Activated CD8-positive, alpha-beta T cell treated with anti-CD3 and anti-CD28 coated beads, Interleukin-2, amount 10 ng/mL, durations not matched to agents 7 days and 5 days (primary cell): Measurements from ENCODE around the gene KCNT2. TPM values are rescaled to one million over a fixed set of nuclear protein-coding genes. Genes with fewer than 3 reads are reported as not detected.

ENCODE experiments used
- ATAC-seq: fragments of 150-1000 bp; cut with Tn5 transposase; one replicate; pipeline ENCODE4 v1.10.0; 2021; ENCODE audit warnings: moderate library complexity
- CTCF ChIA-PET: fragments of 350-600 bp; sonication (Branson Sonifier 250); formaldehyde crosslinking; loops from one replicate; lab custom pipeline; 2021; ENCODE audit warnings: antibody characterized with exemption; lab: Charles Lee
- POLR2A ChIA-PET: fragments of 350-600 bp; sonication (Branson Sonifier 250); formaldehyde crosslinking; loops from one replicate; lab custom pipeline; 2021; ENCODE audit warnings: antibody characterized with exemption; lab: Charles Lee
- DNase-seq: peaks from one replicate; pipeline ENCODE4 v3.0.0-alpha.2; 2020
- H3K27ac Mint-ChIP-seq: one replicate; pipeline ENCODE4 v1.8.0; 2021; ENCODE audit warnings: mild to moderate bottlenecking, mixed read lengths
- H3K27me3 Mint-ChIP-seq: one replicate; pipeline ENCODE4 v1.8.0; 2021; ENCODE audit warnings: low read depth, mixed read lengths
- H3K36me3 Mint-ChIP-seq: one replicate; pipeline ENCODE4 v1.8.0; 2021; ENCODE audit warnings: low read depth, mixed read lengths
- H3K4me1 Mint-ChIP-seq: one replicate; pipeline ENCODE4 v1.8.0; 2021; ENCODE audit warnings: low read depth, mixed read lengths
- H3K4me3 Mint-ChIP-seq: one replicate; pipeline ENCODE4 v1.8.0; 2021; ENCODE audit warnings: mild to moderate bottlenecking, mixed read lengths
- H3K9me3 Mint-ChIP-seq: one replicate; pipeline ENCODE4 v1.8.0; 2022; ENCODE audit warnings: mixed read lengths; ENCODE audit not compliant: insufficient read depth
- total RNA-seq, 2 experiments: library from RNA; stranded (reverse); gene quantifications; one replicate each; pipeline ENCODE4 v1.2.3, GENCODE V29; 2021

The KCNT2 gene
- total RNA-seq, 2 experiments from 2014 or later, result not detected

DNA sequence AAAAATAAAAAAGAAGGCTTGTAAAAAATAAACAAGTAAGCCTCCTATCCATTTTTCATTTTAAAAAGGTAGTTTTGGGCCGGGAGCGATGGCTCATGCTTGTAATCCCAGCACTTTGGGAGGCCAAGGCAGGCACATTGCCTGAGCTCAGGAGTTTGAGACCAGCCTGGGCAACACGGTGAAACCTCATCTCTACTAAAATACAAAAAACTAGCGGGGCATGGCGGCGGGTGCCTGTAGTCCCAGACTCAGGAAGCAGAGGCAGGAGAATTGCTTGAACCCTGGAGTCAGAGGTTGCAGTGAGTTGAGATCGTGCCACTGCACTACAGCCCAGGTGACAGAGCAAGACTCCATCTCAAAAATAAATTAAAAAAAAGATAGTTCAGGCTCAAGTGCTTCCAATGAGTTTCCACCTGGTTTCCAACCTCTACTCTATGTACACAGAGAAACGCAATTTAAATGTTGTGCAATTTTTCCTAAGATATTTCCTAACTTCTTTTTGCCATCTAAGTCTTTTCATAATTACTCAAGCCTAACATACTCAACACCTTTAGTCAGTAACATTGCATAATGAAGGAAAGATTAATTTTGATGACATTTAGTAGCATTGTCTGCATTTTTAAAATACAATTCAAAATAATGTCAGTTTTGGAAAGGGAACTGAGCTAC, 106.3 kb downstream of the KCNT2 start:
- CTCF ChIA-PET, result no interaction called here
- Mint-ChIP-seq H3K9me3 (no peaks in the 10 kb centered on the region), H3K4me1 (no peaks in the 10 kb centered on the region), H3K27me3 (no peaks in the 10 kb centered on the region), H3K4me3 (no peak overlapping the region), H3K27ac (no peak overlapping the region), H3K36me3 (no peaks in the 10 kb centered on the region)
- POLR2A ChIA-PET, result no interaction called here
- ATAC-seq (no peak), DNase-seq (no peak)

DNA sequence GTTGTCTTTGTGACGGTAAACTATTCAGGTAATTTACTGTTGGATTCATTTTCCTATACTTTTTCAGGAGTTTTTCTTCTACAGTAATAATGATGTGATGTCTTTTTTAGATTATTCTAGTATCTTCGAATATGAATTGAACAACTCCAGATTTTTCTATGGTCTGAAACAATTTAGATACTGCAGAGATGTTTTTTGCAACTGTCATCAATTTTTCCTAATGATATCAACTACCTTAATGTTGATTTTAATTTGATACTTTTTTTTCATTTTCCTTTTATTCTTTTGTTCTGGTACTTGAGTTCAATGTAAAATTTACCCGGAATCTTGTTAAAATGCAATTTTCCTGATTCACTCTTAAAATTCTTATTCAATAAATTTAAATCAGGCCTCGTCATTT, 110.4 kb downstream of the KCNT2 start:
- CTCF ChIA-PET, result no interaction called here
- no peaks in the 10 kb centered on the region for H3K4me1 Mint-ChIP-seq
- POLR2A ChIA-PET, result no interaction called here
- no peaks in the 10 kb centered on the region for H3K36me3 Mint-ChIP-seq
- no peak overlapping the region for H3K27ac Mint-ChIP-seq
- ATAC-seq (no peak), DNase-seq (no peak)
- H3K4me3 Mint-ChIP-seq, result no peak overlapping the region
- H3K9me3 Mint-ChIP-seq, result no peaks in the 10 kb centered on the region
- H3K27me3 Mint-ChIP-seq, result no peaks in the 10 kb centered on the region

DNA sequence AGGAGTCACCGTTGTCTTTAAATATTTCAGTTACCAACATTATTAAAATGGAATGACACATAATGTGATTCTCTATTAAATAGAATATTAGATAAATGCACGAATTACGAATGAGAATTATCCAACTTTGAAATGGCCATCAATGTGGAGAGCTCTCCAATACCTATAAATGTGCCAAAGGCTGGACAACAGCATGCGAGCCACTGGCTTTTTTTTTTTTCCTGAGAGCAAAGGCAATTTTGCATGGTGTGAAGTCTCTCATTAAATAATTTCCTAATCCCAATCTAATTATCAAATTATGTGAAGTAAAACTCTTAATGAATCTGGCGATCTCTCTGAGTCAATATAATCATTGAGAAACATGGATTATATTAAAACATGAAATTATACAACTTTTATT, 113.5 kb downstream of the KCNT2 start:
- no peak for ATAC-seq
- ChIA-PET POLR2A (no interaction called here), CTCF (interaction anchor here (0.6 kb wide), 1 partner anchor 1028 kb away, joined by 3 read pairs; no protein-coding TSS in a partner anchor)
- Mint-ChIP-seq H3K27me3 (no peaks in the 10 kb centered on the region), H3K36me3 (no peaks in the 10 kb centered on the region), H3K4me1 (no peaks in the 10 kb centered on the region), H3K4me3 (no peak overlapping the region), H3K27ac (no peak overlapping the region), H3K9me3 (no peaks in the 10 kb centered on the region)
- DNase-seq, result no peak

DNA sequence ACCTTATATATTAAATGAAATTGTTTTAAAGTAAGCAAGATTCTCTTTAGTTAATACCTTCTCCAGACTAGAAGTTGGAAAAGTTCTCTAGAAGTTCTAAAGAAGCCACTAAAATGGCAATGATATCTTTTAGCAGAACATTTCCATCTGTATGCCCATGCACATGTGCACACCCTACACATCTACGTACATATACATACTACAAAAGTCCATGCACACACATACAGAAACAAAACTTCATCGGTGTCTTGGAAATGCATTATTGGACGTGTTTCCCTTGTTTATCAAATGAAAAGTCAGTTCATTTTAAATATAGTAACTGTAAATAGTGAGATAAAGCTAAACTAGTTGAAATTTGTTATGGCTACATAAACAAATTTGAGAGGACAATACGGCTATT, 114.4 kb downstream of the KCNT2 start:
- no peak for ATAC-seq
- no peak overlapping the region for H3K27ac Mint-ChIP-seq
- DNase-seq, result no peak
- H3K36me3 Mint-ChIP-seq, result no peaks in the 10 kb centered on the region
- H3K9me3 Mint-ChIP-seq, result no peaks in the 10 kb centered on the region
- ChIA-PET POLR2A (no interaction called here), CTCF (no interaction called here)
- no peaks in the 10 kb centered on the region for H3K4me1 Mint-ChIP-seq
- H3K4me3 Mint-ChIP-seq, result no peak overlapping the region
- H3K27me3 Mint-ChIP-seq, result no peaks in the 10 kb centered on the region

DNA sequence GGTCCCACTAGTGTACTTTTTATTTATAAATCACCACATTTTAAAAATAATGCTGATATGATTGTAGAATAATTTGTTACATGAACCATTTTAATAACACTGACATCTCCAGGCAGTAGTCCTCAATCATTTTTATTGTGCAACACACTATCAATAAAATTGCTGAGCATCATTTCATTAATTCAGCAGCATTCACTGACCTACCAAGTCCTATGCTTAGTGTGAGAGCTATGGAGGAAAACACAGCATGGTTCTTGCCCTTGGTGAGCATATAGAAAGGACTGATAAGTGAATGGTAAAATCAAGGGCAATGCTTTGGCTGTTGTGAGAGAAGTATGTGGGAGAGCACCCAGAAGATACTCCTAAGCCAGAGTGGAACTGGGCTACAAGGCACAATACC, 119.7 kb downstream of the KCNT2 start:
- DNase-seq (no peak), ATAC-seq (no peak)
- H3K27me3 Mint-ChIP-seq, result no peaks in the 10 kb centered on the region
- POLR2A ChIA-PET, result no interaction called here
- no peak overlapping the region for H3K4me3 Mint-ChIP-seq
- no peak overlapping the region for H3K27ac Mint-ChIP-seq
- CTCF ChIA-PET, result no interaction called here
- no peaks in the 10 kb centered on the region for H3K36me3 Mint-ChIP-seq
- H3K4me1 Mint-ChIP-seq, result no peaks in the 10 kb centered on the region
- H3K9me3 Mint-ChIP-seq, result no peaks in the 10 kb centered on the region

DNA sequence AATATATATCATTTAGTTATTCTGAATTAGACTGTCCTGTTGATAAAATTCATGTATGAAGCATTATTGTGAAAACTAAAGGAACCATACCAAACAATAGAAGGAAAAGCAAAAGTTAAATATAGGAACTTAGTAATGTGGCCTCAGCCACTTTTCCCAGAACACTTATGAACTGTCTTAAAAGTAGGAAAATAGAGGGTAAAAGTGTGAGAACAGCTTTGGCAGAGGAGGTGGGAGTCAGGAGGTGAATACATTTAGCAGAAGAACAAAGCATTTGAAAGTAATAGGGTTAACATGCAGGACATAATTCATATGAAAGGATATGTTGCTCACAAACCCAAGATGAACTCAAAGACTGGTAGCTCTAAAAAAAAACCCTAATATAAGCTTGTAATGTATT, 121.9 kb downstream of the KCNT2 start:
- Mint-ChIP-seq H3K36me3 (no peaks in the 10 kb centered on the region), H3K4me1 (no peaks in the 10 kb centered on the region), H3K4me3 (no peak overlapping the region), H3K27ac (no peak overlapping the region), H3K9me3 (no peaks in the 10 kb centered on the region), H3K27me3 (no peaks in the 10 kb centered on the region)
- DNase-seq (no peak), ATAC-seq (no peak)
- ChIA-PET CTCF (no interaction called here), POLR2A (no interaction called here)

DNA sequence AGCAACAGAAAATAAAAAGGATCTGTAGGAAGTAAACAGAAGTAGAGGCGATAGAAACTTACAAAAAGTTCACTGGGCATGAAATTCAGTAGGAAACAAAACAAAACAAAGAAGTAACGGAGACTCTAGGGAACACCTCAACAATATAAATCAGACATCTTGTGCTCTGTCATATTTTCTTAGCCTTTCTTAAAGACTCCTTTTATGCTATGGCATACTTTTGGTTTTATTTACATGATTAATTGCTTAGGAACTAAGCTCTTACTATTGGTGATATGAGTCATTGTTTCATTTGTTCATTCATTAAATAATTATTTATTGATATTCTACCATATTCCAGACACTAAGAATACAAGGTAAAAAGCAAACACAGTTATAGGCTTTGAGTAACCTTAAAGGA, 126.6 kb downstream of the KCNT2 start:
- Mint-ChIP-seq H3K4me3 (no peak overlapping the region), H3K9me3 (no peaks in the 10 kb centered on the region), H3K27ac (no peak overlapping the region), H3K27me3 (no peaks in the 10 kb centered on the region), H3K4me1 (no peaks in the 10 kb centered on the region), H3K36me3 (no peaks in the 10 kb centered on the region)
- ATAC-seq, result no peak
- no peak for DNase-seq
- ChIA-PET POLR2A (no interaction called here), CTCF (no interaction called here)

DNA sequence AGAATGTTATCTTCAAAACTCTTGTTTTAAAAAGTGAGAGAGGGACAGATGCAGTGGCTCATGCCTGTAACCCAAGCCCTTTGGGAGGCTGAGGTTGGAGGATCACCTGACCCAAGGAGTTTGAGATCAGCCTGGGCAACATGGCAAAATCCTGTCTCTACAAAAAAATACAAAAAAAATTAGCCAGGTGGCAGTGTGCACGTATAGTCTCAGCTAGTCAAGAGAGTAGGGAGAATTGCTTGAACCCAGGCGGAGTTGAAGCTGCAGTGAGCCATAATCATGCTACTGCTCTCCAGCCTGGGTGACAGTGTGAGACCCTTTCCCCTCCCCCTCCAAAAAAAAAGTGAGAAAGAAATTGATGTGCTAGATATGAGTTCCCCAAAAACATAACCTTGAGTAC, 131.0 kb downstream of the KCNT2 start:
- H3K4me3 Mint-ChIP-seq, result no peak overlapping the region

DNA sequence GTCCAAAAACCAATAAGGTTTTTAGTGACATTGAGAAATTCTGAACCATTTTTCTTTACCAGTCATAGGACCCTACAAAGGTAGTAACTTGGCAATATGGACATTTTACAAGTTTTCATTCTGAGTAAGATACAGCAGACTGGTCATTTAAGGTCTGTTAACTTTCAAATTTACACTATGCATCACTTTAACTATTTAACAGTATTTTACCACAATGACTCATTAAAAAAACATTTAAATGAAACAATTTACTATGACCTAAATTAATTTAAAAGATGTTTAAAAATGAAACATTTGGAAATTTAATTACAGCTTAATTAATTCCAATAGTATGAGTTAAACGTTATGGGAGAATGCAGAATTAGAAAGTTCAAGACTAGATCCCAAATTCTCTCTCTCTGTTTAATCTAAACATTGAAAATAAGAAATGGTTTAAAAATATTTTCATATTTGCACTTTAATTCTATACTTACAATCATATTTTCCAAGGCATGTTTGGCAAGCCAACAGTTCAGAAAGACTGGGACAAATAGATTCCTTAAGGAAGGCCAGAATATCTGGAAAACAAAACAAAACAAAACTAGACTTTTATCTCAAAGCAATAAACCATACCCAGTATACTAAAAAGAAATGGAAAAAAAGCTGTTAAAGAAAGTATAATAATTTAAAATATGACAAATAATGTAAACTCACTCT, 140.9 kb downstream of the KCNT2 start:
- Mint-ChIP-seq H3K9me3 (no peaks in the 10 kb centered on the region), H3K4me3 (no peak overlapping the region), H3K4me1 (no peaks in the 10 kb centered on the region), H3K36me3 (no peaks in the 10 kb centered on the region), H3K27me3 (no peaks in the 10 kb centered on the region), H3K27ac (no peak overlapping the region)
- ChIA-PET POLR2A (no interaction called here), CTCF (no interaction called here)
- no peak for ATAC-seq
- DNase-seq, result no peak

More for the DNA sequence above, 131.0 kb downstream of the KCNT2 start:
- Mint-ChIP-seq H3K9me3 (no peaks in the 10 kb centered on the region), H3K27ac (no peak overlapping the region), H3K36me3 (no peaks in the 10 kb centered on the region), H3K4me1 (no peaks in the 10 kb centered on the region), H3K27me3 (no peaks in the 10 kb centered on the region)
- ChIA-PET CTCF (no interaction called here), POLR2A (no interaction called here)
- DNase-seq, result no peak
- ATAC-seq, result no peak

DNA sequence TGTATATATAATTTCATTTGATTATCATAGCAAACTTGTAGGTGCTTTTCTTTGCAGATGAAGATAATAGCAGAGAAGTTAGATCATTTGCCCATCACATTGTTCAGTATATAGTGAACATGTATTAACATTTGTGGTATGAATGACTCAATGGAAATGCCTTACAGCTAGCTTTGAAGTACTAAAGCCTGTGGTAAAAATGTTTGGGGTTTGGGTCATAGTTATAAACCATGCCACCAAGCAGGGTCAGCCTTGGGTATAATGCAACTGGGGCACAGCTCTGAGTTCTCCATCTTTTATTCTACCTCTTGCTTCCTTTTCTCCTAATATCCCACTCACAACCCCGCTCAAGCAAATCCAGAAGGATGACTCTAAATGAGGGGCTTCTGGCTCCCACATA, 141.6 kb downstream of the KCNT2 start:
- Mint-ChIP-seq H3K27me3 (no peaks in the 10 kb centered on the region), H3K36me3 (no peaks in the 10 kb centered on the region), H3K4me1 (no peaks in the 10 kb centered on the region), H3K27ac (no peak overlapping the region), H3K4me3 (no peak overlapping the region), H3K9me3 (no peaks in the 10 kb centered on the region)
- POLR2A ChIA-PET, result no interaction called here
- DNase-seq (no peak), ATAC-seq (no peak)
- CTCF ChIA-PET, result no interaction called here

DNA sequence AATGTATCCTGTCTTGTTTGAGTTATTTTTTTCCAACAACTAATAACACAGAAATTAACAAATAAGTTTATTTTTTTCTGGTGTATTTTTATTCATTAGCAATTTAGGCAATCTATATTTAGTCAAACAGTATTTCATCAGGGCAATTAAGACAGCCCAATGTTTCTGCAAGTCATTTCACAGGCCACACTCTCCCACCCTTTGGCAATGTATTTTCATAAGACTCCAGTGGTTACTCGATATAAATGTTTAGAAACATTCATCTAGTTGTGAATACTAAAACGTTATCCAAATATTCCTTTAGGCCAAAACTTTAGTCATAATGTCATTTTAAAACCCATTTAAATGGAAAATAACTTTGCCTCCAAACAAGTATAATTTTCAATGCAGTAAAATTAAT, 142.1 kb downstream of the KCNT2 start:
- DNase-seq (no peak), ATAC-seq (no peak)
- Mint-ChIP-seq H3K4me3 (no peak overlapping the region), H3K27ac (no peak overlapping the region), H3K4me1 (no peaks in the 10 kb centered on the region), H3K27me3 (no peaks in the 10 kb centered on the region), H3K36me3 (no peaks in the 10 kb centered on the region), H3K9me3 (no peaks in the 10 kb centered on the region)
- ChIA-PET CTCF (no interaction called here), POLR2A (no interaction called here)

DNA sequence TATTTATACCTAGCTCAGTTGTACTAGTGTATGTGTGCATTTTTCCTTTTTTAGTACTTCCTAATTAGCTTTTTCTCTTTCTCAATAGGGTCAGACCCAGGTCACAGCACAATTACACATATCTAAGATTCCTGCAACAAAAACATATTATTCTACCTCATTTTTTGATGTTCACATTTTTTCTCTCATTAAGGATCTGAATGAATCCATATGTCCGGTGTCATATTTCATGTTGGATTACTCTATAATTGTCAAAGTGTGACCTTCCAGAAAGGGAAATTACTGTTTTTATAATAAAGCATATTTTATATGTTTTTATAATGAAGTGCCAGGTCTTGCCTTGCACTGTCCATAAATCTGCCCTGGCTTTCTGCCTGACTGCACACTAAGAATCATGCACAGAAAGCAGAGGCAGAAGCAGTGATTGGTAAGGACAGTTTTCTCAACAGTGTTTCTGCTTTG, 143.7 kb downstream of the KCNT2 start:
- Mint-ChIP-seq H3K4me1 (no peaks in the 10 kb centered on the region), H3K36me3 (no peaks in the 10 kb centered on the region), H3K4me3 (no peak overlapping the region), H3K27ac (no peak overlapping the region), H3K27me3 (no peaks in the 10 kb centered on the region), H3K9me3 (no peaks in the 10 kb centered on the region)
- no peak for DNase-seq
- ChIA-PET POLR2A (no interaction called here), CTCF (no interaction called here)
- ATAC-seq, result no peak
